ENCODE data around the gene MDC1. TPM values are rescaled to one million over a fixed set of nuclear protein-coding genes. Genes with fewer than 3 reads are reported as not detected.
A peak's percentile ranks its signal among the peaks of the same experiment; 100 is the strongest.

Gene MDC1
- polyA plus RNA-seq, 3 donors: 0.27 to 4.5 (median 0.34) TPM

DNA sequence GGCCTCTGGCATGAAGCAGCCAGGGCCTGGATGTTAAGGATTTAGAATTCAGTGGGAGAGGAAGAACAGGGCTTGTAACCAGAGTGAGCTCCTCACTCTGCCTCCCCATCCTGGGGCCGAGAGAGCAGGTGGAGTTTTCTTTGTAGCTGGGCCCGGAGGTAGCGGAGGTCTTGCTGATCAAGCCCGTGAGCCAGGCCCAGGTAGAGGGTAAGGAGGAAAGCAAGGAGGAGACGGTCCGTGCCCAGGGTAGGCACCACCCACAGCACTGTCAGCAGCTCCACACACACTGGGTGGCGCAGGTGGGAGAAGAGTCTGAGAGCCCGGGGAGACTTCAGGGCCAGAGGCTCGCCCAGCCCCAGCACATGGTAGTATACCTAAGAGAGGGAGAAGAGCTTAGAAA lies 28.5 kb downstream of the MDC1 start:
- Histone ChIP-seq H3K79me2 (ENCODE audit: insufficient read depth, low read length) (peaks cover 68% of the 10 kb centered on the region), H3K4me1 (ENCODE audit: control insufficient read depth in 1 of 2, insufficient read depth in 2 of 2, low read length in 2 of 2) (peaks cover 42 to 51% of the 10 kb centered on the region in 2 donors), H3K9ac (ENCODE audit: insufficient read depth, low read length, poor library complexity, severe bottlenecking) (no peak overlapping the region), H3K9me3 (replicated peaks in 1 of 2; ENCODE audit: control insufficient read depth in 1 of 2, insufficient read depth in 1 of 2, low read length in 2 of 2) (no peaks in the 10 kb centered on the region), H3K36me3 (replicated peaks in 1 of 2; ENCODE audit: control insufficient read depth in 1 of 2, insufficient read depth in 2 of 2, low read length in 2 of 2) (no peaks in the 10 kb centered on the region), H3K4me3 (replicated peaks in 1 of 3; ENCODE audit: low read depth in 2 of 3, low read length in 3 of 3) (peak overlapping the region in 1 of 3 experiments; percentile 100), H3K4me2 (replicated peaks; ENCODE audit: extremely low read depth, low read length, poor library complexity, severe bottlenecking) (peak overlapping the region; percentile 100), H3K27me3 (ENCODE audit: control insufficient read depth in 2 of 2, insufficient read depth in 2 of 2, low read length in 2 of 2) (no peaks in the 10 kb centered on the region), H2AFZ (ENCODE audit: insufficient read depth, low read depth, low read length, poor library complexity, severe bottlenecking) (no peak overlapping the region), H4K20me1 (ENCODE audit: insufficient read depth, low read length) (peaks cover 25% of the 10 kb centered on the region), H3K27ac (ENCODE audit: low read depth in 1 of 2, low read length in 2 of 2) (peak overlapping the region; percentile 99)
- intact Hi-C loops (cut with micrococcal nuclease): no loop called here
- no peak for DNase-seq
- Mint-ChIP-seq H3K4me3 (peak overlapping the region; percentile 94 to 99), H3K9me3 (no peaks in the 10 kb centered on the region), H3K36me3 (peaks cover 10 to 20% of the 10 kb centered on the region in 2 donors), H3K27me3 (ENCODE audit: low read depth in 3 of 3) (peaks cover 0 to 4% (median 0%) of the 10 kb centered on the region in 3 donors), H3K4me1 (peaks cover 48% of the 10 kb centered on the region), H3K27ac (peak overlapping the region; percentile 93 to 99 (median 97))
- no CpG with 5 or more reads among the region's 9 CpGs for WGBS (ENCODE audit: insufficient coverage)
- TF ChIP-seq, protein P1, sequence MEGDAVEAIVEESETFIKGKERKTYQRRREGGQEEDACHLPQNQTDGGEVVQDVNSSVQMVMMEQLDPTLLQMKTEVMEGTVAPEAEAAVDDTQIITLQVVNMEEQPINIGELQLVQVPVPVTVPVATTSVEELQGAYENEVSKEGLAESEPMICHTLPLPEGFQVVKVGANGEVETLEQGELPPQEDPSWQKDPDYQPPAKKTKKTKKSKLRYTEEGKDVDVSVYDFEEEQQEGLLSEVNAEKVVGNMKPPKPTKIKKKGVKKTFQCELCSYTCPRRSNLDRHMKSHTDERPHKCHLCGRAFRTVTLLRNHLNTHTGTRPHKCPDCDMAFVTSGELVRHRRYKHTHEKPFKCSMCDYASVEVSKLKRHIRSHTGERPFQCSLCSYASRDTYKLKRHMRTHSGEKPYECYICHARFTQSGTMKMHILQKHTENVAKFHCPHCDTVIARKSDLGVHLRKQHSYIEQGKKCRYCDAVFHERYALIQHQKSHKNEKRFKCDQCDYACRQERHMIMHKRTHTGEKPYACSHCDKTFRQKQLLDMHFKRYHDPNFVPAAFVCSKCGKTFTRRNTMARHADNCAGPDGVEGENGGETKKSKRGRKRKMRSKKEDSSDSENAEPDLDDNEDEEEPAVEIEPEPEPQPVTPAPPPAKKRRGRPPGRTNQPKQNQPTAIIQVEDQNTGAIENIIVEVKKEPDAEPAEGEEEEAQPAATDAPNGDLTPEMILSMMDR (IDR thresholded peaks at IDR 0.05): no peak

GRCh38 chr6:30687659-30688431 lies 29.2 kb downstream of the MDC1 start:
- peaks cover 51% of the 10 kb centered on the region for H3K4me1 Mint-ChIP-seq
- H4K20me1 ChIP-seq (ENCODE audit: insufficient read depth, low read length): peaks cover 32% of the 10 kb centered on the region
- no peaks in the 10 kb centered on the region for H3K36me3 ChIP-seq (replicated peaks in 1 of 2; ENCODE audit: control insufficient read depth in 1 of 2, insufficient read depth in 2 of 2, low read length in 2 of 2)
- H3K27me3 ChIP-seq (ENCODE audit: control insufficient read depth in 2 of 2, insufficient read depth in 2 of 2, low read length in 2 of 2): no peaks in the 10 kb centered on the region
- H3K4me2 ChIP-seq (replicated peaks; ENCODE audit: extremely low read depth, low read length, poor library complexity, severe bottlenecking): peak overlapping the region; percentile 100
- TF ChIP-seq, protein P1 (IDR thresholded peaks at IDR 0.05): no peak
- peak overlapping the region; percentile 96 to 100 (median 96) for H3K4me3 ChIP-seq (replicated peaks in 1 of 3; ENCODE audit: low read depth in 2 of 3, low read length in 3 of 3)
- intact Hi-C loops (cut with micrococcal nuclease): loop anchor here in 1 of 2 donors (2.0 kb wide), 1 partner anchor 33 kb away; the partner anchor contains the start of gene TUBB
- no peak for DNase-seq
- peak overlapping the region; percentile 43 for H2AFZ ChIP-seq (ENCODE audit: insufficient read depth, low read depth, low read length, poor library complexity, severe bottlenecking)
- WGBS (ENCODE audit: insufficient coverage): 15% methylated on average over 12 of the region's 22 CpGs
- H3K4me3 Mint-ChIP-seq: peak overlapping the region; percentile 94 to 99
- H3K4me1 ChIP-seq (ENCODE audit: control insufficient read depth in 1 of 2, insufficient read depth in 2 of 2, low read length in 2 of 2): peaks cover 45 to 58% of the 10 kb centered on the region in 2 donors
- no peaks in the 10 kb centered on the region for H3K9me3 ChIP-seq (replicated peaks in 1 of 2; ENCODE audit: control insufficient read depth in 1 of 2, insufficient read depth in 1 of 2, low read length in 2 of 2)
- H3K27ac Mint-ChIP-seq: peak overlapping the region; percentile 93 to 99 (median 97)
- H3K9ac ChIP-seq (ENCODE audit: insufficient read depth, low read length, poor library complexity, severe bottlenecking): peak overlapping the region; percentile 99
- H3K79me2 ChIP-seq (ENCODE audit: insufficient read depth, low read length): peaks cover 75% of the 10 kb centered on the region
- H3K27ac ChIP-seq (ENCODE audit: low read depth in 1 of 2, low read length in 2 of 2): peak overlapping the region; percentile 99
- no peaks in the 10 kb centered on the region for H3K9me3 Mint-ChIP-seq
- H3K36me3 Mint-ChIP-seq: peaks cover 12 to 25% of the 10 kb centered on the region in 2 donors
- H3K27me3 Mint-ChIP-seq (ENCODE audit: low read depth in 3 of 3): peaks cover 0 to 4% (median 0%) of the 10 kb centered on the region in 3 donors
